SK-N-MC (cell line): ENCODE data around the gene PTGER2.

Source experiments
- DNase-seq: peaks from one replicate; pipeline ENCODE4 v3.0.0-alpha.2; 2011; ENCODE audit warnings: low read depth, low spot score
- H3K27ac ChIP-seq: fragments of 200-600 bp; sonication (generic); 2 replicates; pipeline ENCODE4 v1.5.1; 2016; ENCODE audit warnings: mixed run types
- H3K36me3 ChIP-seq: fragments of 200-600 bp; sonication (generic); 2 replicates; pipeline ENCODE4 v1.6.1; 2017; ENCODE audit warnings: antibody characterized with exemption, low read length, mixed read lengths; ENCODE audit not compliant: insufficient read depth
- H3K4me3 ChIP-seq: fragments of 200-600 bp; sonication (generic); 2 replicates; pipeline ENCODE4 v1.5.1; 2016
- H3K9ac ChIP-seq: fragments of 200-600 bp; sonication (generic); 2 replicates; pipeline ENCODE4 v1.8.0; 2017; ENCODE audit warnings: mixed run types, mixed read lengths; ENCODE audit not compliant: insufficient read length
- H3K9me3 ChIP-seq: fragments of 200-600 bp; sonication (generic); 2 replicates; pipeline ENCODE4 v1.6.1; 2017; ENCODE audit warnings: low read depth, mild to moderate bottlenecking, antibody characterized with exemption, low read length, moderate library complexity, mixed read lengths
- EZH2 ChIP-seq: fragments of 200-600 bp; sonication (generic); IDR thresholded peaks from one replicate; pipeline ENCODE4 v1.6.1; 2017; ENCODE audit warnings: antibody characterized with exemption
- FOXP2 ChIP-seq: optimal IDR thresholded peaks from 2 replicates; pipeline ENCODE3; 2011; ENCODE audit warnings: mild to moderate bottlenecking, moderate library complexity; ENCODE audit not compliant: insufficient read depth; ENCODE audit errors: extremely low read length, control extremely low read depth
- POLR2AphosphoS5 ChIP-seq: IDR thresholded peaks from 2 replicates; pipeline ENCODE4 v1.6.1; 2012; ENCODE audit warnings: mild to moderate bottlenecking, low read depth, low read length, borderline replicate concordance

The PTGER2 gene

DNA sequence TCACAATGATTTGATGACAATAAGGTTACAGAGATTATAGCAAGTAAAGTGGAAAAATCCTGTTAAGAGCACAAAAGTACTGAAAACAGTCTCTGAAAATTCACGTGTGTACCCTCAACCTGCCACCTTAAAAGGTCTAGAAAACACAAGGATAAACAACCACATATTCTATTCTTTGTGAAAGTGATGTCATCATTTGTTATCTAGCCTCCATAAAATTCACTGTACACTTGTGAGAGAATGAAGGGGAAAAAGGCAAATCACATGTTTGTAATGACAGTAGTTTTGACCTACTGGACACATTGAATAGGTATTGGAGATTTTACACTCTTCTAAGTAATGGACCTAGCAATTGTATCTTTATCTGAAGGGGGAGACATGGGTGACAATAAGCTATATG, 42.6 kb upstream of the PTGER2 start:
- Histone ChIP-seq H3K36me3 (no peaks in the 10 kb centered on the region), H3K9me3 (no peaks in the 10 kb centered on the region), H3K27ac (no peak overlapping the region), H3K9ac (no peak overlapping the region), H3K4me3 (no peak overlapping the region)
- no peak for TF ChIP-seq EZH2
- no peak for TF ChIP-seq FOXP2
- no peak for TF ChIP-seq POLR2AphosphoS5
- no peak for DNase-seq

DNA sequence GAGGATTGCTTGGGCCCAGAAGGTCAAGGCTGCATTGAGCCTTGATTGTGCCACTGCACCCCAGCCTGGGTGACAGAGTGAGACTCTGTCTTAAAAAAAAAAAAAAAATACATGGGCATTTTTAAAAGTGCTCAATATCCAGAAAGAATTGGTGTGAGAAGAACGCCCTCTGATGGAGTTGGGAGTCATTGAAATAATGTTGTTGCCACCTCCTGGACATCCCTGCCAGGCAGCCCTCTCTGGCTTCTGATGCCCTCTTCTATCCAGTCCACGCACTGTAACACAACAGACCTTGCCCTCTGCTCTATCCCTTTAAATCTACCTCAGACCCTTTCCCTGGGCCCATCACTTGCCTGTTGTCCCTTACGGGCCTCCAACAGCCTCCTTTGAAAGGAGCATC, 41.7 kb upstream of the PTGER2 start:
- TF ChIP-seq FOXP2: no peak
- no peak for TF ChIP-seq EZH2
- no peak for TF ChIP-seq POLR2AphosphoS5
- H3K9ac ChIP-seq: no peak overlapping the region
- DNase-seq: no peak

DNA sequence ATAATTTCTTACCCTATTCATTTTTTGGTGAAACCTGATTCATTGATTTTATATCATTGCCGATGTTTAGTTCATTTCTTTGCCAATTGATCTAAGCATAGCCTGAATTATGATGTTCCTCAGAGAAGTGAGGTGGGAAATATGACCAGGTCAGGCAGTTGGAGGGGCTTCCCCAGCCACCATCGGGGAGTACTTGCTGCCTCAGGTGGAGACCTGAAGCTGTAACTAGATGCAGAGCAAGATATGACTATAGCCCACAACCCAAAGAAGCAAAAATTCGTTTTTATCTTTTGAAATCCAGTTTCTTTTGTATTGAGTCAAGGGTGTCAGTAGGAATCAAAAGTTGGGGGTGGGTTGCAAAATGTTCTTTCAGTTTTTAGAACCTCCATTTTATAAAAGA, 38.7 kb upstream of the PTGER2 start:
- no peak overlapping the region for H3K4me3 ChIP-seq
- no peaks in the 10 kb centered on the region for H3K9me3 ChIP-seq
- H3K27ac ChIP-seq: no peak overlapping the region
- H3K36me3 ChIP-seq: no peaks in the 10 kb centered on the region
- DNase-seq: no peak
- TF ChIP-seq FOXP2 (no peak), EZH2 (no peak), POLR2AphosphoS5 (no peak)
- H3K9ac ChIP-seq: no peak overlapping the region

More for the DNA sequence above, 41.7 kb upstream of the PTGER2 start:
- no peaks in the 10 kb centered on the region for H3K36me3 ChIP-seq
- H3K9me3 ChIP-seq: no peaks in the 10 kb centered on the region
- H3K27ac ChIP-seq: no peak overlapping the region
- no peak overlapping the region for H3K4me3 ChIP-seq

GRCh38 chr14:52277552-52277951, 36.6 kb upstream of the PTGER2 start:
- Histone ChIP-seq H3K9ac (no peak overlapping the region), H3K9me3 (no peaks in the 10 kb centered on the region), H3K36me3 (no peaks in the 10 kb centered on the region), H3K4me3 (no peak overlapping the region), H3K27ac (no peak overlapping the region)
- DNase-seq: no peak
- TF ChIP-seq EZH2 (no peak), FOXP2 (no peak), POLR2AphosphoS5 (no peak)

DNA sequence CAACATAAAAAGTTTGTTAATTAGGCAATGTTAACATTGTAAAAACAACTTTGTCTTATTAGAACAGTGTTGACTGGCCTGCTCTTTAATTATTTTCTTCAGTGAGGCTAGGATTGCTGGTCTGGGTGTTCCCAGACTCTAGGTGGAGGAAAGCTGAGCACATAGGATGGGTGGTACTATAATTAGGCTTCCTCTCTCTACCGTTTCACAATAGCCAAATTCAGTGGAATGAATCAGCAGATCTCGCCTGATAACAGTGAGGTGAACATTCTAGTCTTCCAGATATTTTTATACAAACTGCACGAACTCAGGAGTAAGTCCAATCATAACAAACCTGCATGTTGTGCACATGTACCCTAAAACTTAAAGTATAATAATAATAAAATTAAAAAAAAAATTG, 34.7 kb upstream of the PTGER2 start:
- Histone ChIP-seq H3K9me3 (no peaks in the 10 kb centered on the region), H3K27ac (no peak overlapping the region), H3K36me3 (no peaks in the 10 kb centered on the region), H3K4me3 (no peak overlapping the region), H3K9ac (no peak overlapping the region)
- no peak for DNase-seq
- no peak for TF ChIP-seq EZH2
- no peak for TF ChIP-seq FOXP2
- TF ChIP-seq POLR2AphosphoS5: no peak

GRCh38 chr14:52283099-52283498, 31.0 kb upstream of the PTGER2 start:
- H3K4me3 ChIP-seq: no peak overlapping the region
- TF ChIP-seq EZH2: no peak
- no peak for TF ChIP-seq POLR2AphosphoS5
- TF ChIP-seq FOXP2: no peak
- DNase-seq: no peak

DNA sequence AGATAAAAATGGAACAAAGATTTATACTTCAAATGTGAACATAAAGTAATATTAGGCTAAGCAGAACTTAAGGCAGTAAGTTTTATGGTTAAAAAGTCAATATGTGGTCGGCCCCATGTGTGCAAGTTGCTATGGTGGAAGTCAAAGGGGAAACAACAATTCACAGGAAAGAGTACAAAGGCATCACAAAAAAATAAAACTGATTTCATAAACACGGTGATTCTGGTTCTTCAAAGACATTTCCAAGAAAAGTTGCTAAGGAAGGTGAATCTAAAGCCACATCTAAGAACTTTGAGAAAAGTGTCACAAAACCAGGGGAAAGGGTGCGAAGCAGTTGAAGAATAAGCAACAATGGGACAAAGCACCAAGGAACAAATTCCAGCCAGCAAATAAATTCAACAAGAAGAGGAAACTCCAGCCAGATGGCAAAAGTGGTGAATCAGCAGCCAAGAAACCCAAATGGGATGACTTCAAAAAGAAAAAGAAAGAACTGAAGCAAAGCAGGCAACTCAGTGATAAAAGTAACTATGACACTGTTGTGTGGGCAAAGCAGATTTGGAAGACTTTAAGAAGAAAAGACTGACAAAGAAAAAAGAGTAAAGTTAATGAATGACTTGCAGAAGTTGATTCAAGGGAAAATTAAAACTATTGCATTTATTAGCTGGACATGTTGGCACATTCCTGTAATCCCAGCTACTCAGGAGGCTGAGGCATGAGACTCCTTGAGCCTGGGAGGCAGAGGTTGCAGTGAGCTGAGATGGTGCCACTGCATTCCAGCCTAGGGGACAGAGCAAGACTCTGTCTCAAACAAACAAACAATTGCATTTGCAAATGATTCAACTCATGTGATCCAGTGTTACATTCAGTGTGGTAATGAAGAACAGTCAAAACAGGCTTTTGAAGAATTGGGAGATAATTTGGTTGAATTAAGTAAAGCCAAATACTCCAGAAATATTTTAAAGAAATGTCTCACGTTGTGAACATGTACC, 27.2 kb upstream of the PTGER2 start:
- TF ChIP-seq POLR2AphosphoS5: no peak
- no peak for TF ChIP-seq EZH2
- TF ChIP-seq FOXP2: no peak
- H3K9ac ChIP-seq: no peak overlapping the region
- DNase-seq: no peak
- no peaks in the 10 kb centered on the region for H3K9me3 ChIP-seq
- no peaks in the 10 kb centered on the region for H3K36me3 ChIP-seq
- no peak overlapping the region for H3K27ac ChIP-seq
- no peak overlapping the region for H3K4me3 ChIP-seq

More at GRCh38 chr14:52283099-52283498, 31.0 kb upstream of the PTGER2 start:
- H3K9ac ChIP-seq: no peak overlapping the region
- H3K27ac ChIP-seq: no peak overlapping the region
- H3K36me3 ChIP-seq: no peaks in the 10 kb centered on the region
- H3K9me3 ChIP-seq: no peaks in the 10 kb centered on the region

GRCh38 chr14:52296378-52296777, 17.7 kb upstream of the PTGER2 start:
- H3K9ac ChIP-seq: no peak overlapping the region
- TF ChIP-seq EZH2 (no peak), FOXP2 (no peak), POLR2AphosphoS5 (no peak)
- H3K9me3 ChIP-seq: no peaks in the 10 kb centered on the region
- no peak for DNase-seq
- no peak overlapping the region for H3K27ac ChIP-seq
- H3K4me3 ChIP-seq: no peak overlapping the region
- H3K36me3 ChIP-seq: no peaks in the 10 kb centered on the region

DNA sequence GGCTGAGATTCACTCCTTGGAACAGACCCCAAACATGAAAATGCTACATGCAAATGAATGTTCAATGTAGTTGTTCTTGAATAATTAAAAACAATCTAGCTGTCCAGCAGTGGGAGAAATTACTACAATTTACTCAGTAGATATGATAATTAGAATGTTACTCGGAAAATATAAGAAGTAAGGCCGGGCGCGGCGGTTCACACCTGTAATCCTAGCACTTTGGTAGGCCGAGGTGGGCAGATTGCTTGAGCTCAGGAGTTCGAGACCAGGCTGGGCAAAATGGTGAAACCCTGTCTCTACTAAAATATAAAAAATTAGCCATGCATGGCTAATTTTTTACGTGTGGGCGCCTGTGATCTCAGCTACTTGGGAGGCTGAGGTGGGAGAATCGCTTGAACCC, 15.3 kb upstream of the PTGER2 start:
- Histone ChIP-seq H3K4me3 (no peak overlapping the region), H3K9me3 (no peaks in the 10 kb centered on the region), H3K36me3 (no peaks in the 10 kb centered on the region), H3K9ac (no peak overlapping the region), H3K27ac (no peak overlapping the region)
- no peak for TF ChIP-seq EZH2
- no peak for TF ChIP-seq POLR2AphosphoS5
- TF ChIP-seq FOXP2: no peak
- no peak for DNase-seq
